HG03432 (cell line): ENCODE results near the gene ARPC4.
"Not testable (repeated sequence)": the region's sequence is repeated elsewhere in the genome, so short reads cannot be mapped to it uniquely, and the experiment has no call there.

Experiments
- ATAC-seq: cut with Tn5 transposase; IDR thresholded peaks from one replicate; pipeline ENCODE4 v1.9.1; 2021; ENCODE audit warnings: mild to moderate bottlenecking, moderate library complexity; ENCODE audit not compliant: unreplicated experiment

Gene ARPC4

DNA sequence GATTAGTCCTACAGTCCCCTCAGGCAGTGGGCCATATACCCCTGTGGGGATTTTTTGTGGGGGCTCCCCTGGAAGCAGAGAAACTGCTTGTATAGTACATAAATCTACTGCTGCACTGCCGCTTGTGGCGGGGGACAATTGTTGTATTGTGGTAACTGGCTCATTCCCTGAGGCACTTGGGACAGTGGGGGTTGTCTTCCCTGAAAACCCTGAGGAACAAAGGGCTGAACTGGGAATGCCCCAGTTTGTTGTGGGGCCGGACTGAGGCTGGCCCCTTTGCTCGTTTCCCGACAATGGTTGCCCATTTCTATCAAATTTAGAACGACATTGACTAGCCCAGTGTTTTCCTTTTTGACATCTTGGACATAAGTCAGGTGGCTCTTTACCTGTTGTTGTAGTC, 58.5 kb downstream of the ARPC4 start:
- ATAC-seq: not testable (repeated sequence)

- not testable (repeated sequence) for ATAC-seq
Measured at GRCh38 chr3:9851926-9852325, 59.0 kb downstream of the ARPC4 start.

DNA sequence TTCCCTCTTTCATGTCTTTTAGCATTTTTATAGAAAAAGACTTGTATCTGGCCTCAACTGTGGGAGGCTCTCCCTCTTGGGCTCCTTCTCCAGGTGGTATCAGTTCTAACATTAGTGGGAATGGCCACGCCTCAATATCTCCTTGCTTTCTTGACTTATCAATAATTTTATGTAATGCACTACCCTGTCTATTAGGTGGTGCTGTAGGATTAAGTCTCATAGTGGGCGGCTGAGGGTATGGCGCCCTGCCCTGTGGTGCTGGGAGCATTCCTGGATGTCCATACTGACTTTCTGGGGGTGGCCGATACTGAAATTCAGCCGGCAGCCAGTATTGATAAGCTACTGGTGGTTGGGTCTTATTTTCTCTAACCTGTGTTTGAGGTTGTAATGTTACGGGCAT, 59.6 kb downstream of the ARPC4 start:
- ATAC-seq: no peak

DNA sequence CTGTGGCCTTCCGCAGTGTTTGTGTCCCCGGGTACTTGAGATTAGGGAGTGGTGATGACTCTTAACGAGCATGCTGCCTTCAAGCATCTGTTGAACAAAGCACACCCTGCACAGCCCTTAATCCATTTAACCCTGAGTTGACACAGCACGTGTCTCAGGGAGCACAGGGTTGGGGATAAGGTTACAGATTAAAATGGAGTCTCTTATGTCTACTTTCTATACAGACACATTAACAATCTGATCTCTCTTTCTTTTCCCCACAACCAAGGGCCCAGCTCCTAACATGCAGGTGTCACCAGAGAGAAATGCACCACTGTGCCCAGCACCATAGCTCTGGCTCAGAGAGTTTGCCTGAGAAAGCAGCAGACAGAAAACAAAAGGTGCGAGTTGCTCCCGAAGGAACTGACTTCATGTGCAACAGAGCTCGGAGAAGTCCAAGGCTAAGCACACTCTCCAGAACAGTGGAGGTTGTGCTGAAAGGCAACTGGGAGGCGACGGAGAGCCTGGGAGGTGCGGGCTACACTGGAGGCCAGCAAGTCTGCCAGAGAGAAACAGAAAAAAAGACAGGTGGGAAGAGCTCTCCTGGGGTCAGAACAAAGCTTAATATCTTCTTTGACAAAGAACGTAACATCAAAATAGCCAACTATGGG, 61.5 kb downstream of the ARPC4 start:
- ATAC-seq: not testable (repeated sequence)

GRCh38 chr3:9855594-9855993, 62.7 kb downstream of the ARPC4 start:
- no peak for ATAC-seq
